NB4 (cell line): Measurements from ENCODE around the gene TBXAS1.

Source experiments
- DNase-seq: peaks from one replicate; pipeline ENCODE4 v3.0.0; 2010; ENCODE audit warnings: low read depth
- H3K4me3 ChIP-seq: one replicate; pipeline ENCODE4 v1.5.1; 2011; ENCODE audit warnings: mild to moderate bottlenecking, low read depth, low read length, moderate library complexity
- MYC ChIP-seq: IDR thresholded peaks from 2 replicates; pipeline ENCODE4 v1.6.1; 2011; ENCODE audit warnings: low read depth, low read length
- POLR2A ChIP-seq: IDR thresholded peaks from 2 replicates; pipeline ENCODE4 v1.6.1; 2011; ENCODE audit warnings: mild to moderate bottlenecking; ENCODE audit not compliant: insufficient read length; ENCODE audit errors: extremely low read depth
- TF ChIP-seq, protein P1 (sequence below): IDR thresholded peaks from one replicate; pipeline ENCODE4 v1.5.1; 2012; ENCODE audit warnings: low read depth, low read length
- TF ChIP-seq, protein P2 (sequence below): IDR thresholded peaks from 2 replicates; pipeline ENCODE4 v1.6.1; 2011; ENCODE audit warnings: low read depth, low read length

The TBXAS1 gene

DNA sequence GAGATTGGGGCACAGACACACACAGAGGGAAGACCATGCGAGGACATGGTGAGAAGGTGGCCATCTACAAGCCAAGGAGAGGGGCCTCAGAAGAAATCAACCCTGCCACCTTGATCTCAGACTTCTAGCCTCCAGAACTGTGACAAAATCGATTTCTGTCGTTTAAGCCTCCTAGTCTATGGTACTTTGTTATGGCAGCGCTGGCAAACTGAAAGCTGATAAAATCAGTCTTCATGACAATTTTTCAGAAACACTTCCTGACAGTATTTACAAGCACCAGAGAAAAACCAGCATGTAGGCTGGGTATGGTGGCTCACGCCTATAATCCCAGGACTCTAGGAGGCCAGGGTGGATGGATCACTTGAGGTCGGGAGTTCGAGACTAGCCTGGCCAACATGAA, 229.5 kb downstream of the TBXAS1 start:
- no peak for DNase-seq
- TF ChIP-seq MYC (no peak), POLR2A (no peak)
- TF ChIP-seq, protein P1, sequence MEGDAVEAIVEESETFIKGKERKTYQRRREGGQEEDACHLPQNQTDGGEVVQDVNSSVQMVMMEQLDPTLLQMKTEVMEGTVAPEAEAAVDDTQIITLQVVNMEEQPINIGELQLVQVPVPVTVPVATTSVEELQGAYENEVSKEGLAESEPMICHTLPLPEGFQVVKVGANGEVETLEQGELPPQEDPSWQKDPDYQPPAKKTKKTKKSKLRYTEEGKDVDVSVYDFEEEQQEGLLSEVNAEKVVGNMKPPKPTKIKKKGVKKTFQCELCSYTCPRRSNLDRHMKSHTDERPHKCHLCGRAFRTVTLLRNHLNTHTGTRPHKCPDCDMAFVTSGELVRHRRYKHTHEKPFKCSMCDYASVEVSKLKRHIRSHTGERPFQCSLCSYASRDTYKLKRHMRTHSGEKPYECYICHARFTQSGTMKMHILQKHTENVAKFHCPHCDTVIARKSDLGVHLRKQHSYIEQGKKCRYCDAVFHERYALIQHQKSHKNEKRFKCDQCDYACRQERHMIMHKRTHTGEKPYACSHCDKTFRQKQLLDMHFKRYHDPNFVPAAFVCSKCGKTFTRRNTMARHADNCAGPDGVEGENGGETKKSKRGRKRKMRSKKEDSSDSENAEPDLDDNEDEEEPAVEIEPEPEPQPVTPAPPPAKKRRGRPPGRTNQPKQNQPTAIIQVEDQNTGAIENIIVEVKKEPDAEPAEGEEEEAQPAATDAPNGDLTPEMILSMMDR, result no peak
- TF ChIP-seq, protein P2, sequence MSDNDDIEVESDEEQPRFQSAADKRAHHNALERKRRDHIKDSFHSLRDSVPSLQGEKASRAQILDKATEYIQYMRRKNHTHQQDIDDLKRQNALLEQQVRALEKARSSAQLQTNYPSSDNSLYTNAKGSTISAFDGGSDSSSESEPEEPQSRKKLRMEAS, result no peak
- H3K4me3 ChIP-seq, result no peak overlapping the region

DNA sequence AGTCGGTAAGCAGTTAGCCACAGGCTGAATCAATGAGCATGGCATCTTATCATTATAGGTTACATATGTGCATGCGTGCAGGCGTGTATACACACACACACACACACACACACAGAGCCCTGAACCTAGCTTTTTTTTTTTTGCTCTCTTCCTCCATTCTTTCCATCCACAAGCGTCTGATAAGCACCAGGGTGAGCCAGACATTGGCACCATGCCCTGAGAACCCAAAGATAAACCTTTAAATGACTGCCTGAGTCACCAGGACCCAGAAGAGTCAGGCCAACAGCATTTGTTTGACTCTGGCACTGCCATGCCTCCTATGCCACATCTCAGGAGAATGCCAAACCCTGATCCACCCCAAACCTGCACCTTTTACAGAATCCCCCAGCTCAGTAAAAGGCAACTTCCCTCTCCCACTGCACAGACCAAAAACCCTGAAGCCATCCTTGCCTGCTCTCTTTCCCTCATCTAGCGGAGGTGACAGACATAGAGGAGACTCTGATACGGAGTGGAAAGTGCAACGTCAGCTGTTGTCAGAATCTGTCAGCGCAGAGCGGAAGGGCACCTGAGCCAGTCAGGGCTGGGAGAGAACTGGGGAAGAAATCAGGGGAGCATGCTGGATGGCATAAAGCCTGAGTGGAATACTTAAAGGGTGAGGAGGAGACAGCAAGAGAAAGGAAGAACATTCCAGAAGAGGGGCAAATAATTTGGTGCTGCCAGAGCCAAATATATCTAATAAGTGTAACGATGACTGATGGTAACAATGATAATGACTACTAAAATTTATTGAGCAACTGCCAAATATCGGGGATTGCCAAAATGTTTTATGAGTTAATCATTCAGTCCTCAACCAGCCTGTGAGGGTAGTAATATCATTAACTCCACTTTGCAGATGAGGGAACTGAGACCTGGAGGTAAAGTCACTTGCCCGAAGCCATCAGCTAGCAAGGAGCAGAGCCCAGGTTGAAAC, 230.5 kb downstream of the TBXAS1 start:
- DNase-seq, result peak; percentile 21
- TF ChIP-seq, protein P1, result no peak
- TF ChIP-seq MYC (no peak), POLR2A (no peak)
- TF ChIP-seq, protein P2, result no peak
- H3K4me3 ChIP-seq, result no peak overlapping the region

DNA sequence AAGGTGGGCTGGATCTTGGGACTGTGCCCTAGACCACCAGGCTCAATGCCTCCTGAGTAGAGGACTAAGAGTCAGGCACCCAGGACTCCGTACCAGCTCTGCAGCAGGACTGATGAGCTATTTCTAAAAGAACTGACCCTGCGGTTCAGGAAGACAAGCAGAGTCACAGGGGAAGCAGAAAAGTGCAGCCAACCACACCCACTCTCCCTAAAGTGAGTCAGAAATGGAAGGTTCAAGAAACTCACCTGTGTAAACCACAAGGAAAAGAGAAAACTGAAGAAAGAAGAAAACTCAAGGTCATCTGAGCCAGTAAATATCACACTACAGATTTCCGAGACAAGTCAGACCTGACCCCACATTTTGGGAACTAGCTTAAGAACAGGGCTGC, 231.2 kb downstream of the TBXAS1 start:
- TF ChIP-seq POLR2A, result no peak
- no peak for TF ChIP-seq MYC
- TF ChIP-seq, protein P2, result no peak
- TF ChIP-seq, protein P1, result no peak
- DNase-seq, result no peak
- no peak overlapping the region for H3K4me3 ChIP-seq

DNA sequence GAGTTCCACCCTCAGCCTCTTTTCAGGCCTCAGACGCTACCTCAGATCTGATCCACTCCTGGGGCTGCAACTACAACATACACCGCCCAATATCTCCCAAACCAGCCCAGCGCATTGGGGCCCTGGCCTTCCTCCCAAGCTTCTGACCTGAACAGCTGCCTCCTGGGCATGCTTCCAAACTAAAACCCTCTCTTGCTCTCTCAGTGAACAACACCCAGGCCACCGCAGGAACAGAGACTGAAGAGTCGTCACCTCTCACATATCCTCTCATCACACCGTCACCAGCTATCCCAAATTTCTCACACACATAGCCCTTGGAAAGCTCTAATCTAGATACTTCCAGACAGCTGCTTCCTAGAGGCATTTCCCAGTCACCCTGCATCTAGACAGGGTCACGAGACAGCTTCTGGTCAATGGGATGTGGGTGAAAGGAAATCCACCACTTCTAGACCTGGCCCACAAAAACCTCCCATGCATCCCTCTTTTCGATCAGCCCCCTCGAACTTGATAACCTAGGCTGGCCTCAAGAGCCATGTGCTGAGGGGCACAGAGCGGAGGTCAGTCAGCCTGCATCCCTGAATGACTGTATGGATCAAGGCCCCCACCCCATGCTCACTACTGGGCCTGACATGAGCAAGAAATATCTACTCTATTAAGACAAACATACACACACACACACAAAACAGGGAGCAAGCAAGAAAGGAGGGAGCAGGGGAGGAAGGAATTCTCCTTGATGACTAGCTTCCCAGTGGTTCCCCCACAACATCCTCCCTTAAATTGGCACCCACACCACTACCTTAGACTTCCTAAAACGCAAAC, 231.9 kb downstream of the TBXAS1 start:
- TF ChIP-seq, protein P2, result no peak
- TF ChIP-seq, protein P1, result no peak
- no peak for TF ChIP-seq POLR2A
- no peak for TF ChIP-seq MYC
- peak; percentile 28 for DNase-seq
- peak overlapping the region; percentile 74 for H3K4me3 ChIP-seq

DNA sequence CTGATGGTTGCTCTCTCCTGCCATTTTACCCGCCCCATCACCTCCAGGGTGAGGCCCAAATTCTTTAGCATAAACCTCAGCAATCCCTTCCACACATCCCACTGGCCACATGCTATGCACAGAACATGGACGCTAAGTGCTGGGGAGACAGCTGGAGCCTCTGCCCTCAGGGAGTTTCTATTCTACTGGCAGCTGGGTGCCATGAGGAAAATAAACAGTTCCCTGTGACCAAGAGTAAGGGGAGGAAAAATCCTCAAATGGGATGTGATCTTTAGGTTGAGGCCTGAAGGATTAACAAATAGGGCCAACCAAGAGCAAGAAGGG, 232.5 kb downstream of the TBXAS1 start:
- peak; percentile 38 for DNase-seq
- H3K4me3 ChIP-seq, result peak overlapping the region; percentile 74
- TF ChIP-seq, protein P2, result no peak
- TF ChIP-seq, protein P1, result no peak
- no peak for TF ChIP-seq MYC
- TF ChIP-seq POLR2A, result no peak
